DND-41 (cell line): ENCODE results near the gene RSPO1.

ENCODE experiments used
- ATAC-seq: fragments of 200-7000 bp; cut with Tn5 transposase; 3 replicates; pipeline ENCODE4 v1.9.1; 2021; ENCODE audit warnings: low read depth; ENCODE audit not compliant: insufficient read depth
- DNase-seq: peaks from one replicate; pipeline ENCODE4 v3.0.0-alpha.2; 2020
- H2AFZ ChIP-seq: 2 replicates; pipeline ENCODE4 v1.6.0; 2012; ENCODE audit warnings: low read depth, low read length
- H3K27ac ChIP-seq: 2 replicates; pipeline ENCODE4 v1.5.1; 2012; ENCODE audit warnings: low read length, inconsistent platforms
- H3K27me3 ChIP-seq: fragments of 200-600 bp; sonication (generic); 2 replicates; pipeline ENCODE4 v1.6.0; 2012; ENCODE audit warnings: low read length, mild to moderate bottlenecking, inconsistent platforms; ENCODE audit not compliant: insufficient read depth, poor library complexity
- H3K36me3 ChIP-seq: 2 replicates; pipeline ENCODE4 v1.5.1; 2012; ENCODE audit warnings: low read length, inconsistent platforms; ENCODE audit not compliant: insufficient read depth
- H3K4me1 ChIP-seq: 2 replicates; pipeline ENCODE4 v1.5.1; 2012; ENCODE audit warnings: mild to moderate bottlenecking, low read length; ENCODE audit not compliant: insufficient read depth
- H3K4me2 ChIP-seq: 2 replicates; pipeline ENCODE4 v1.6.0; 2012; ENCODE audit warnings: mild to moderate bottlenecking, moderate library complexity, low read length, inconsistent platforms; ENCODE audit not compliant: insufficient read depth
- H3K4me3 ChIP-seq, 2 experiments: fragments of 200-600 bp in 1 of 2; shearing (Covaris generic) in 1 of 2; 2 replicates each; pipeline ENCODE4 v1.5.1; 2012 to 2016; ENCODE audit warnings: inconsistent platforms in 2 of 2, low read length in 2 of 2, mild to moderate bottlenecking in 2 of 2, low read depth in 1 of 2, moderate library complexity in 1 of 2
- H3K79me2 ChIP-seq: 2 replicates; pipeline ENCODE4 v1.6.0; 2012; ENCODE audit warnings: low read length, inconsistent platforms; ENCODE audit not compliant: insufficient read depth
- H3K9ac ChIP-seq: 2 replicates; pipeline ENCODE4 v1.6.0; 2012; ENCODE audit warnings: low read depth, mild to moderate bottlenecking, inconsistent platforms, low read length, moderate library complexity
- H3K9me3 ChIP-seq: 2 replicates; pipeline ENCODE4 v1.5.1; 2012; ENCODE audit warnings: low read length, moderate library complexity, mild to moderate bottlenecking, inconsistent platforms; ENCODE audit not compliant: insufficient read depth, severe bottlenecking
- H4K20me1 ChIP-seq: 2 replicates; pipeline ENCODE4 v1.6.0; 2012; ENCODE audit warnings: low read length; ENCODE audit not compliant: insufficient read depth
- CTCF ChIP-seq: IDR thresholded peaks from 2 replicates; pipeline ENCODE4 v1.5.1; 2012; ENCODE audit warnings: borderline replicate concordance, low read length, moderate library complexity, mild to moderate bottlenecking; ENCODE audit not compliant: poor library complexity, severe bottlenecking; ENCODE audit errors: extremely low read depth
- EZH2 ChIP-seq: IDR thresholded peaks from 3 replicates; pipeline ENCODE4 v1.6.1; 2012; ENCODE audit warnings: borderline replicate concordance, low read depth, mild to moderate bottlenecking, moderate library complexity, low read length, inconsistent platforms; ENCODE audit not compliant: severe bottlenecking

RSPO1 gene

DNA sequence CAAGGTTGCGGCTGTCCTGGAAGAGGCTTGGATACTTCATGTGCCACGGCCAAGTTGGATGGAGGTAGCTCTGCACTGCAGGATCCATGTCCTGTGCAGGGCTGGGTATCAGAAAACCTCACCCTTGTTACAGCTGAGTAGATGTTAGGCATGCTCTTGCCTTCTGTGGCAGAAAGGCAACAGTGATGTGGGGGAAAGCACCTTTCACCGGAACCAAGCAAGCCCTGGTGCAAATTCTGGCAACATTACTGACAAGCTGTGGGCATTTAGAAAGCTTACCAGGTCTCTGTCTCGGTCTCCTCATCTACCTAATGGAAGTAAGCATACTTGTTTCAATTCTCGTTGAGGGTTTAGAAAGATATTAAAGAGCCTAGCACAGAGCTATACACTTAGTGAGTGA is 43.1 kb upstream of the RSPO1 start:
- peaks cover 28% of the 10 kb centered on the region for H3K27me3 ChIP-seq
- H3K27ac ChIP-seq = no peak overlapping the region
- H3K4me1 ChIP-seq = peaks cover 8% of the 10 kb centered on the region
- H3K36me3 ChIP-seq = peaks cover 15% of the 10 kb centered on the region
- H4K20me1 ChIP-seq = peaks cover 41% of the 10 kb centered on the region
- DNase-seq (no peak), ATAC-seq (no peak)
- no peak overlapping the region for H3K4me3 ChIP-seq
- no peak overlapping the region for H3K9ac ChIP-seq
- no peaks in the 10 kb centered on the region for H3K9me3 ChIP-seq
- no peak for TF ChIP-seq CTCF
- H3K4me2 ChIP-seq = no peak overlapping the region
- no peak overlapping the region for H2AFZ ChIP-seq
- no peaks in the 10 kb centered on the region for H3K79me2 ChIP-seq

- Histone ChIP-seq H3K4me3 (no peak overlapping the region), H3K27ac (no peak overlapping the region), H3K4me2 (no peak overlapping the region), H3K4me1 (peaks cover 8% of the 10 kb centered on the region), H4K20me1 (peaks cover 45% of the 10 kb centered on the region), H3K9me3 (no peaks in the 10 kb centered on the region), H2AFZ (no peak overlapping the region), H3K36me3 (peaks cover 11% of the 10 kb centered on the region), H3K9ac (no peak overlapping the region), H3K79me2 (no peaks in the 10 kb centered on the region), H3K27me3 (peaks cover 35% of the 10 kb centered on the region)
- no peak for TF ChIP-seq CTCF
- TF ChIP-seq EZH2 = no peak
- DNase-seq = no peak
- ATAC-seq = no peak
Observed at GRCh38 chr1:37677143-37677439, 42.4 kb upstream of the RSPO1 start.

- TF ChIP-seq CTCF = no peak
- TF ChIP-seq EZH2 = no peak
- Histone ChIP-seq H3K4me2 (no peak overlapping the region), H3K9ac (no peak overlapping the region), H4K20me1 (peaks cover 46% of the 10 kb centered on the region), H3K36me3 (peaks cover 8% of the 10 kb centered on the region; the same call in 1 of the 2 replicates), H2AFZ (no peak overlapping the region), H3K79me2 (no peaks in the 10 kb centered on the region), H3K9me3 (no peaks in the 10 kb centered on the region), H3K4me3 (no peak overlapping the region), H3K4me1 (peaks cover 8% of the 10 kb centered on the region), H3K27ac (no peak overlapping the region), H3K27me3 (peaks cover 38% of the 10 kb centered on the region)
- ATAC-seq (no peak), DNase-seq (no peak)
Observed at GRCh38 chr1:37676281-37677142, 41.8 kb upstream of the RSPO1 start.
